DND-41 (cell line): ENCODE results near the gene SLC2A11.

Experiments used
- ATAC-seq: fragments of 200-7000 bp; cut with Tn5 transposase; 3 replicates; pipeline ENCODE4 v1.9.1; 2021; ENCODE audit warnings: low read depth; ENCODE audit not compliant: insufficient read depth
- DNase-seq: peaks from one replicate; pipeline ENCODE4 v3.0.0-alpha.2; 2020
- H2AFZ ChIP-seq: 2 replicates; pipeline ENCODE4 v1.6.0; 2012; ENCODE audit warnings: low read depth, low read length
- H3K27ac ChIP-seq: 2 replicates; pipeline ENCODE4 v1.5.1; 2012; ENCODE audit warnings: low read length, inconsistent platforms
- H3K27me3 ChIP-seq: fragments of 200-600 bp; sonication (generic); 2 replicates; pipeline ENCODE4 v1.6.0; 2012; ENCODE audit warnings: low read length, mild to moderate bottlenecking, inconsistent platforms; ENCODE audit not compliant: insufficient read depth, poor library complexity
- H3K36me3 ChIP-seq: 2 replicates; pipeline ENCODE4 v1.5.1; 2012; ENCODE audit warnings: low read length, inconsistent platforms; ENCODE audit not compliant: insufficient read depth
- H3K4me1 ChIP-seq: 2 replicates; pipeline ENCODE4 v1.5.1; 2012; ENCODE audit warnings: mild to moderate bottlenecking, low read length; ENCODE audit not compliant: insufficient read depth
- H3K4me2 ChIP-seq: 2 replicates; pipeline ENCODE4 v1.6.0; 2012; ENCODE audit warnings: mild to moderate bottlenecking, moderate library complexity, low read length, inconsistent platforms; ENCODE audit not compliant: insufficient read depth
- H3K4me3 ChIP-seq, 2 experiments: fragments of 200-600 bp in 1 of 2; shearing (Covaris generic) in 1 of 2; 2 replicates each; pipeline ENCODE4 v1.5.1; 2012 to 2016; ENCODE audit warnings: inconsistent platforms in 2 of 2, low read length in 2 of 2, mild to moderate bottlenecking in 2 of 2, low read depth in 1 of 2, moderate library complexity in 1 of 2
- H3K79me2 ChIP-seq: 2 replicates; pipeline ENCODE4 v1.6.0; 2012; ENCODE audit warnings: low read length, inconsistent platforms; ENCODE audit not compliant: insufficient read depth
- H3K9ac ChIP-seq: 2 replicates; pipeline ENCODE4 v1.6.0; 2012; ENCODE audit warnings: low read depth, mild to moderate bottlenecking, inconsistent platforms, low read length, moderate library complexity
- H3K9me3 ChIP-seq: 2 replicates; pipeline ENCODE4 v1.5.1; 2012; ENCODE audit warnings: low read length, moderate library complexity, mild to moderate bottlenecking, inconsistent platforms; ENCODE audit not compliant: insufficient read depth, severe bottlenecking
- H4K20me1 ChIP-seq: 2 replicates; pipeline ENCODE4 v1.6.0; 2012; ENCODE audit warnings: low read length; ENCODE audit not compliant: insufficient read depth
- EZH2 ChIP-seq: IDR thresholded peaks from 3 replicates; pipeline ENCODE4 v1.6.1; 2012; ENCODE audit warnings: borderline replicate concordance, low read depth, mild to moderate bottlenecking, moderate library complexity, low read length, inconsistent platforms; ENCODE audit not compliant: severe bottlenecking
- TF ChIP-seq, protein P1 (sequence below): IDR thresholded peaks from 2 replicates; pipeline ENCODE4 v1.5.1; 2012; ENCODE audit warnings: borderline replicate concordance, low read length, moderate library complexity, mild to moderate bottlenecking; ENCODE audit not compliant: poor library complexity, severe bottlenecking; ENCODE audit errors: extremely low read depth

The SLC2A11 gene

DNA sequence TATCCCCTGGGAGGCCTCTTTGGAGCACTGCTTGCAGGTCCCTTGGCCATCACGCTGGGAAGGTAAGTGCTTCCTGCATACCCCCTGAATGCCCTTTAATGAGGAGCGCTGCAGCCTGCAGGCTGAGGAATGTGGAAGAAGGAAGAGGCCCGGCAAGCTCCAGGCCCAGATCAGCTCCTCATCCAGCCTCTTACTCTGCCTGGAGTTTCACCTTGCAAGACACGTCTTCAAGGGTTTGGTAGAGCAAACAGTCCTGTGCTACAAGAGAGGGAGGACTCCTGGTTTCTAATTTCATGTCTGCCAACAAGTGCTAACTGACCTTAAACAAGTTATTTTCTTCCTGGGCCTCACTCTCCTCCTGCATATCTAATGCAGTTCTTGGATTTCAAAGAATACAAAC, 10.9 kb downstream of the SLC2A11 start:
- no peak overlapping the region for H3K27ac ChIP-seq
- H3K4me3 ChIP-seq, result no peak overlapping the region
- H3K36me3 ChIP-seq, result peaks cover 11% of the 10 kb centered on the region
- DNase-seq (no peak), ATAC-seq (no peak)
- H4K20me1 ChIP-seq, result no peaks in the 10 kb centered on the region
- H3K9me3 ChIP-seq, result no peaks in the 10 kb centered on the region
- H3K27me3 ChIP-seq, result no peaks in the 10 kb centered on the region
- no peak overlapping the region for H2AFZ ChIP-seq
- H3K9ac ChIP-seq, result no peak overlapping the region
- no peaks in the 10 kb centered on the region for H3K4me1 ChIP-seq
- TF ChIP-seq, protein P1, sequence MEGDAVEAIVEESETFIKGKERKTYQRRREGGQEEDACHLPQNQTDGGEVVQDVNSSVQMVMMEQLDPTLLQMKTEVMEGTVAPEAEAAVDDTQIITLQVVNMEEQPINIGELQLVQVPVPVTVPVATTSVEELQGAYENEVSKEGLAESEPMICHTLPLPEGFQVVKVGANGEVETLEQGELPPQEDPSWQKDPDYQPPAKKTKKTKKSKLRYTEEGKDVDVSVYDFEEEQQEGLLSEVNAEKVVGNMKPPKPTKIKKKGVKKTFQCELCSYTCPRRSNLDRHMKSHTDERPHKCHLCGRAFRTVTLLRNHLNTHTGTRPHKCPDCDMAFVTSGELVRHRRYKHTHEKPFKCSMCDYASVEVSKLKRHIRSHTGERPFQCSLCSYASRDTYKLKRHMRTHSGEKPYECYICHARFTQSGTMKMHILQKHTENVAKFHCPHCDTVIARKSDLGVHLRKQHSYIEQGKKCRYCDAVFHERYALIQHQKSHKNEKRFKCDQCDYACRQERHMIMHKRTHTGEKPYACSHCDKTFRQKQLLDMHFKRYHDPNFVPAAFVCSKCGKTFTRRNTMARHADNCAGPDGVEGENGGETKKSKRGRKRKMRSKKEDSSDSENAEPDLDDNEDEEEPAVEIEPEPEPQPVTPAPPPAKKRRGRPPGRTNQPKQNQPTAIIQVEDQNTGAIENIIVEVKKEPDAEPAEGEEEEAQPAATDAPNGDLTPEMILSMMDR, result no peak
- no peak for TF ChIP-seq EZH2
- no peaks in the 10 kb centered on the region for H3K79me2 ChIP-seq
- H3K4me2 ChIP-seq, result no peak overlapping the region

DNA sequence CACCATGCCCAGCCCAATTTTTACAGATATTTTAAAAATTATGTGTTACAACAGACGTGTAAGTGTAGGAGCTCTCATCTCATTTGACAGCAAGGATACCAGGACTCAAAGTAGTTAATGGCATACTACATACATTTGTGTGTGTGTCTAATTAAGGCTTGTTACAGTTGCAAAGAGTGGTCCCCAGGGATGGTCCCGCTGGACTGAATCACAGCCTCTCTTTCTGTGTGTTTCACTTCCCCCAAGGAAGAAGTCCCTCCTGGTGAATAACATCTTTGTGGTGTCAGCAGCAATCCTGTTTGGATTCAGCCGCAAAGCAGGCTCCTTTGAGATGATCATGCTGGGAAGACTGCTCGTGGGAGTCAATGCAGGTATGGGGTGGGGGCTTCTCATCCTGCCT, 17.2 kb downstream of the SLC2A11 start:
- no peak for TF ChIP-seq EZH2
- TF ChIP-seq, protein P1, result no peak
- Histone ChIP-seq H3K27ac (no peak overlapping the region), H3K79me2 (no peaks in the 10 kb centered on the region), H3K27me3 (no peaks in the 10 kb centered on the region), H3K9ac (no peak overlapping the region), H3K4me2 (no peak overlapping the region), H3K4me3 (no peak overlapping the region), H3K36me3 (peaks cover 19% of the 10 kb centered on the region), H3K4me1 (no peaks in the 10 kb centered on the region), H4K20me1 (no peaks in the 10 kb centered on the region), H2AFZ (no peak overlapping the region), H3K9me3 (no peaks in the 10 kb centered on the region)
- ATAC-seq, result no peak
- DNase-seq, result no peak

DNA sequence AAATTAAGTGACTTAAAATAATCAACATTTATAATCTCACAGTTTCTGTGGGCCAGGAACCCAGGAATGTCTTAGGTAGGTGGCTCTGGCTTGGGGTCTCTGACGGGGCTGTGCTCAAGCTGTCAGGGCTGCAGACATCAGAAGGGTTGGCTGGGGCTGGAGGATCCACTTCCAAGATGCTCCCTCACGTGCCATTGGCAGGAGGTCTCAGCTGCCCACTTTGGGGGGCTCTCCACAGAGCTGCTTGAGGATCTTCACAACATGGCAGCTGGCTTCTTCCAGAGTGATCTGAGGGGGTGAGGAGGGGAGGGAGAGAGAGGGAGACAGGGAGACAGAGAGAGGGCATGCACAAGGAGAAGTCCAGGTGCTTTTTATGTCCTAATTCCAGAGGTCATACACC, 18.1 kb downstream of the SLC2A11 start:
- no peaks in the 10 kb centered on the region for H3K27me3 ChIP-seq
- no peak overlapping the region for H3K4me3 ChIP-seq
- H3K9ac ChIP-seq, result no peak overlapping the region
- H3K79me2 ChIP-seq, result no peaks in the 10 kb centered on the region
- no peak overlapping the region for H2AFZ ChIP-seq
- H3K4me1 ChIP-seq, result no peaks in the 10 kb centered on the region
- DNase-seq, result no peak
- no peak overlapping the region for H3K4me2 ChIP-seq
- H3K36me3 ChIP-seq, result peaks cover 14% of the 10 kb centered on the region; the same call in 1 of the 2 replicates
- TF ChIP-seq, protein P1, result no peak
- TF ChIP-seq EZH2, result no peak
- no peak for ATAC-seq
- H4K20me1 ChIP-seq, result no peaks in the 10 kb centered on the region
- H3K9me3 ChIP-seq, result no peaks in the 10 kb centered on the region
- no peak overlapping the region for H3K27ac ChIP-seq

DNA sequence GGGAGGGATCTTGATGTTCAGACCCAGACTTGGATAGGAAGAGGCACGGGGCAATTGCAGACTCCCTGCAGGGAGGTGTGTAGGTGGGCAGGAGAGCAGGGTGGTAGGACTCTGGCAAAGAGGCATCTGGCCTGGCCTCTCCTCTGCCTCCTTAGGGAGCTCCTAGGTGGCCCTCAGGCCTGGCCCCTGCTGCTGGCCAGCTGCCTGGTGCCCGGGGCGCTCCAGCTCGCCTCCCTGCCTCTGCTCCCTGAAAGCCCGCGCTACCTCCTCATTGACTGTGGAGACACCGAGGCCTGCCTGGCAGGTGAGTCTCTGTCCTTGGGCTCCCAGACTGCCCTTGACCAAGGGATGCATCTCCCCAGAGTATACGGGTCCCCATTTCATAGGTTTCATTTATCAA, 19.9 kb downstream of the SLC2A11 start:
- Histone ChIP-seq H4K20me1 (no peaks in the 10 kb centered on the region), H3K27ac (no peak overlapping the region), H3K4me2 (no peak overlapping the region), H3K79me2 (no peaks in the 10 kb centered on the region), H3K27me3 (no peaks in the 10 kb centered on the region), H3K9ac (no peak overlapping the region), H3K9me3 (no peaks in the 10 kb centered on the region), H3K4me3 (no peak overlapping the region), H2AFZ (no peak overlapping the region), H3K4me1 (no peaks in the 10 kb centered on the region), H3K36me3 (peaks cover 14% of the 10 kb centered on the region; the same call in 1 of the 2 replicates)
- DNase-seq (no peak), ATAC-seq (no peak)
- TF ChIP-seq, protein P1, result no peak
- TF ChIP-seq EZH2, result no peak
